HG03103 (cell line): ENCODE results near the gene TECTA.

Source experiments
- ATAC-seq: cut with Tn5 transposase; IDR thresholded peaks from one replicate; pipeline ENCODE4 v1.9.1; 2021; ENCODE audit warnings: low read depth; ENCODE audit not compliant: unreplicated experiment

TECTA gene

GRCh38 chr11:121122328-121122727 is 21.3 kb downstream of the TECTA start:
- ATAC-seq, result no peak

GRCh38 chr11:121123496-121124069 is 22.5 kb downstream of the TECTA start:
- no peak for ATAC-seq

- no peak for ATAC-seq
These were observed 26.8 kb downstream of the TECTA start for GRCh38 chr11:121127809-121128208.

- ATAC-seq, result no peak
These were observed 28.6 kb downstream of the TECTA start for GRCh38 chr11:121129362-121130340.

GRCh38 chr11:121131656-121132055 is 30.6 kb downstream of the TECTA start:
- ATAC-seq, result no peak

- ATAC-seq, result no peak
These were observed 31.4 kb downstream of the TECTA start for GRCh38 chr11:121132211-121132976.

GRCh38 chr11:121134741-121135312 is 33.8 kb downstream of the TECTA start:
- ATAC-seq, result no peak

GRCh38 chr11:121137005-121137404 is 36.0 kb downstream of the TECTA start:
- no peak for ATAC-seq

- ATAC-seq, result no peak
These were observed 37.2 kb downstream of the TECTA start for GRCh38 chr11:121138259-121138658.

GRCh38 chr11:121140369-121140768 is 39.3 kb downstream of the TECTA start:
- ATAC-seq, result no peak

- ATAC-seq, result no peak
These were observed 40.0 kb downstream of the TECTA start for GRCh38 chr11:121141066-121141465.

GRCh38 chr11:121143921-121144320 is 42.9 kb downstream of the TECTA start:
- no peak for ATAC-seq

GRCh38 chr11:121144723-121145122 is 43.7 kb downstream of the TECTA start:
- no peak for ATAC-seq

- no peak for ATAC-seq
These were observed 44.8 kb downstream of the TECTA start for GRCh38 chr11:121145826-121146225.

GRCh38 chr11:121149116-121149515 is 48.1 kb downstream of the TECTA start:
- no peak for ATAC-seq

- no peak for ATAC-seq
These were observed 50.2 kb downstream of the TECTA start for GRCh38 chr11:121151207-121151688.

GRCh38 chr11:121152764-121153163 is 51.7 kb downstream of the TECTA start:
- no peak for ATAC-seq

GRCh38 chr11:121153472-121153871 is 52.4 kb downstream of the TECTA start:
- ATAC-seq, result no peak

GRCh38 chr11:121154486-121155314 is 53.7 kb downstream of the TECTA start:
- ATAC-seq, result no peak

GRCh38 chr11:121157756-121158155 is 56.7 kb downstream of the TECTA start:
- no peak for ATAC-seq
